CD4-positive, alpha-beta T cell (primary cell): ENCODE data around the gene MAP2K7. TPM values are rescaled to one million over a fixed set of nuclear protein-coding genes. Genes with fewer than 3 reads are reported as not detected.

Source experiments
- ATAC-seq: fragments of 200-7000 bp; cut with Tn5 transposase; one replicate; pipeline ENCODE4 v1.10.0; 2022; ENCODE audit warnings: mild to moderate bottlenecking; ENCODE audit not compliant: poor library complexity
- CTCF ChIA-PET: fragments of 350-600 bp; sonication (Branson Sonifier 250); formaldehyde crosslinking; loops from one replicate; lab custom pipeline; 2021; ENCODE audit warnings: antibody characterized with exemption, inconsistent platforms; lab: Charles Lee
- POLR2A ChIA-PET: fragments of 350-600 bp; sonication (Branson Sonifier 250); formaldehyde crosslinking; loops from one replicate; lab custom pipeline; 2021; ENCODE audit warnings: antibody characterized with exemption, inconsistent platforms; lab: Charles Lee
- DNase-seq, 14 experiments: peaks; one replicate each; pipeline ENCODE4 v3.0.0-alpha.2; 2013 to 2020; ENCODE audit warnings: mixed read lengths in 2 of 14
- H3K27ac ChIP-seq, 2 donors: one replicate each; pipeline versions ENCODE4 v1.5.1 to v1.7.0; 2013; ENCODE audit warnings: low read length in 2 of 2, low read depth in 1 of 2, mild to moderate bottlenecking in 1 of 2
- H3K27me3 ChIP-seq, 2 experiments: 1 replicate in 1 of 2; 2 replicates in 1 of 2; pipeline versions ENCODE4 v1.6.1 to v1.7.0; 2013; ENCODE audit warnings: low read length in 2 of 2, control low read depth in 1 of 2, mild to moderate bottlenecking in 1 of 2, moderate library complexity in 1 of 2; ENCODE audit not compliant: insufficient read depth in 2 of 2, control insufficient read depth in 1 of 2
- H3K36me3 ChIP-seq: one replicate; pipeline ENCODE4 v1.6.1; 2013; ENCODE audit warnings: low read length, control low read depth; ENCODE audit not compliant: insufficient read depth
- H3K4me1 ChIP-seq: one replicate; pipeline ENCODE4 v1.6.1; 2013; ENCODE audit warnings: low read length, control low read depth; ENCODE audit not compliant: insufficient read depth
- H3K4me3 ChIP-seq: one replicate; pipeline ENCODE4 v1.5.1; 2013; ENCODE audit warnings: mild to moderate bottlenecking, low read length, moderate library complexity
- H3K9me3 ChIP-seq, 2 experiments: 1 replicate in 1 of 2; 2 replicates in 1 of 2; pipeline versions ENCODE4 v1.6.1 to v1.7.0; 2013; ENCODE audit warnings: low read length in 2 of 2, mild to moderate bottlenecking in 2 of 2, control low read depth in 1 of 2, moderate library complexity in 1 of 2; ENCODE audit not compliant: control insufficient read depth in 1 of 2, insufficient read depth in 1 of 2
- H3K27ac Mint-ChIP-seq: one replicate; pipeline ENCODE4 v1.8.0; 2020; ENCODE audit warnings: mixed read lengths
- H3K27me3 Mint-ChIP-seq: one replicate; pipeline ENCODE4 v1.8.0; 2021; ENCODE audit warnings: mixed read lengths
- H3K36me3 Mint-ChIP-seq: one replicate; pipeline ENCODE4 v1.8.0; 2021; ENCODE audit warnings: low read depth, mixed read lengths
- H3K4me1 Mint-ChIP-seq: one replicate; pipeline ENCODE4 v1.8.0; 2021; ENCODE audit warnings: low read depth, mixed read lengths
- H3K4me3 Mint-ChIP-seq: one replicate; pipeline ENCODE4 v1.8.0; 2020; ENCODE audit warnings: mild to moderate bottlenecking, mixed read lengths
- H3K9me3 Mint-ChIP-seq: one replicate; pipeline ENCODE4 v1.8.0; 2020; ENCODE audit warnings: mixed read lengths
- CTCF ChIP-seq: fragments of 200-600 bp; IDR thresholded peaks from one replicate; pipeline ENCODE4 v1.8.0; 2022; ENCODE audit warnings: antibody characterized with exemption, mild to moderate bottlenecking
- intact Hi-C, 2 experiments: fragments of 100-400 bp; cut with DNase I in 1 of 2; cut with micrococcal nuclease in 1 of 2; formaldehyde crosslinking; loops; one replicate each; pipeline versions ENCODE4 v1.15.1 to v1.9.0; 2023 to 2025; cut with DNase I, micrococcal nuclease
- total RNA-seq, 174 experiments: library from RNA in 2 of 174; stranded (reverse) in 2 of 174; gene quantifications; one replicate each; pipeline ENCODE4 v1.2.3 and lab custom pipeline; 2021 to 2026

MAP2K7 gene
- total RNA-seq, 2 experiments from 2014 or later: 81.7 to 82.3 TPM

DNA sequence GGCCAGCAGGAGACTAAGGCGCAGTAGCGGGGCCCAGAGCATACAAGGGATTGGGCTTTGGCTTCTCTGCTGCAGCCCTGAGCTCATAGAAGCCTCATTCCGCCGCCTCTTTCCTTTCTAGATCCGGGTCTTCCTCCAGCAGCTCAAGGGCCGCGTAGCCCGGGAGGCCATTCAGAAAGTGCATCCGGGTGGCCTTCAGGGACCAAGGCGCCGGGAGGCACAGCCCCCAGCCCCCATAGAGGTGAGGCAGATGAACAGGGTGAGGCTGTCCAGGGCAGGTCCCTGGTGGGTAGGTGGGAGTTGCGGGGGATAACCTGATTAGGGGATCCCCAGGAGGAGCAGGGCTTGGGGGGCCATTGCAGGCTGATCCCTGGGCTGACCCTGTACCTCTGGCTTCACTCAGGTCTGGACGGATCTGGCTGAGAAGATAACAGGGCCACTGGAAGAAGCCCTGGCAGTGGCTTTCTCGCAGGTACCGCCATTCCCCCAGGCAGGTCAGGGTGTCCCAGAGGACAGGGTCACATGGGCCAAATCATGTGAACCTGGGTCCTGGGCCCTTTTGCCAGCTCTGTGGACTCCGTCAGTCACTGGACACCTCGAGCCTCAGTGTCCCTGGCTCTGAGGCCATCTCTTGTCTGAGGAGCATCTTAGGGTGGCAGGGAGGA is 17.8 kb downstream of the MAP2K7 start:
- Histone ChIP-seq H3K27me3 (peaks cover 21 to 24% of the 10 kb centered on the region in 2 experiments), H3K27ac (peak overlapping the region; percentile 55 to 78), H3K4me1 (peaks cover 68% of the 10 kb centered on the region), H3K36me3 (peaks cover 18% of the 10 kb centered on the region), H3K4me3 (peak overlapping the region; percentile 69), H3K9me3 (peaks cover 0 to 5% of the 10 kb centered on the region in 2 experiments)
- H3K4me3 Mint-ChIP-seq: peak overlapping the region; percentile 94
- peaks cover 23% of the 10 kb centered on the region for H3K36me3 Mint-ChIP-seq
- peaks cover 34% of the 10 kb centered on the region for H3K4me1 Mint-ChIP-seq
- peak overlapping the region; percentile 79 for H3K27ac Mint-ChIP-seq
- intact Hi-C loops: loop anchor here (5.0 to 10.0 kb wide), 4 partner anchors 54 to 1557 kb away; partner anchors contain the start of genes CLPP (in 1 of the 2), NDUFA7 (in 1 of the 2) and RPS28 (in 1 of the 2)
- peaks cover 25% of the 10 kb centered on the region for H3K27me3 Mint-ChIP-seq
- CTCF ChIA-PET: interaction anchor here (1.2 to 5.6 kb wide), 6 partner anchors 8 to 241 kb away, joined by 3 to 43 read pairs (median 12); partner anchors contain the start of genes MAP2K7, TIMM44 and TRAPPC5
- POLR2A ChIA-PET: interaction anchor here (1.3 to 7.7 kb wide), 12 partner anchors 8 to 852 kb away, joined by 3 to 116 read pairs (median 4); partner anchors contain the start of genes MAP2K7, PET100, TIMM44 and XAB2
- TF ChIP-seq CTCF: no peak
- DNase-seq (no peak), ATAC-seq (no peak)
- H3K9me3 Mint-ChIP-seq: no peaks in the 10 kb centered on the region

GRCh38 chr19:7921967-7922835 is 18.5 kb downstream of the MAP2K7 start:
- intact Hi-C loops: loop anchor here (5.0 to 10.0 kb wide), 4 partner anchors 55 to 1557 kb away; partner anchors contain the start of genes CLPP (in 1 of the 2), NDUFA7 (in 1 of the 2) and RPS28 (in 1 of the 2)
- CTCF ChIA-PET: interaction anchor here (1.7 to 5.6 kb wide), 4 partner anchors 19 to 80 kb away, joined by 7 to 43 read pairs (median 18); partner anchors contain the start of genes MAP2K7 and TIMM44
- H3K4me3 Mint-ChIP-seq: no peak overlapping the region
- TF ChIP-seq CTCF: no peak
- peaks cover 25% of the 10 kb centered on the region for H3K36me3 Mint-ChIP-seq
- H3K27ac ChIP-seq: no peak overlapping the region
- H3K9me3 ChIP-seq: peaks cover 0 to 5% of the 10 kb centered on the region in 2 experiments
- H3K9me3 Mint-ChIP-seq: no peaks in the 10 kb centered on the region
- peaks cover 30% of the 10 kb centered on the region for H3K4me1 Mint-ChIP-seq
- POLR2A ChIA-PET: interaction anchor here (1.2 to 7.7 kb wide), 5 partner anchors 18 to 53 kb away, joined by 3 to 116 read pairs (median 42); partner anchors contain the start of genes MAP2K7 and TIMM44
- peaks cover 16 to 20% of the 10 kb centered on the region in 2 experiments for H3K27me3 ChIP-seq
- H3K27ac Mint-ChIP-seq: no peak overlapping the region
- peaks cover 20% of the 10 kb centered on the region for H3K27me3 Mint-ChIP-seq
- peak in 1 of 14 experiments; percentile 59 for DNase-seq
- no peak for ATAC-seq
- H3K36me3 ChIP-seq: peaks cover 24% of the 10 kb centered on the region
- peaks cover 65% of the 10 kb centered on the region for H3K4me1 ChIP-seq
- H3K4me3 ChIP-seq: no peak overlapping the region

GRCh38 chr19:7922836-7923195 is 19.1 kb downstream of the MAP2K7 start:
- Histone ChIP-seq H3K4me3 (no peak overlapping the region), H3K27me3 (peaks cover 10 to 17% of the 10 kb centered on the region in 2 experiments), H3K36me3 (peaks cover 24% of the 10 kb centered on the region), H3K9me3 (peaks cover 0 to 5% of the 10 kb centered on the region in 2 experiments), H3K4me1 (peaks cover 59% of the 10 kb centered on the region), H3K27ac (no peak overlapping the region)
- ChIA-PET POLR2A (interaction anchor here (1.2 kb wide), 1 partner anchor 19 kb away, joined by 3 read pairs; the partner anchor contains the start of gene MAP2K7), CTCF (interaction anchor here (4.4 to 5.6 kb wide), 2 partner anchors 22 to 54 kb away, joined by 22 to 43 read pairs; partner anchors contain the start of gene TIMM44)
- no peak for TF ChIP-seq CTCF
- ATAC-seq: no peak
- peaks cover 25% of the 10 kb centered on the region for H3K36me3 Mint-ChIP-seq
- H3K4me1 Mint-ChIP-seq: peaks cover 29% of the 10 kb centered on the region
- H3K9me3 Mint-ChIP-seq: no peaks in the 10 kb centered on the region
- H3K4me3 Mint-ChIP-seq: peak overlapping the region; percentile 51
- H3K27ac Mint-ChIP-seq: no peak overlapping the region
- no peak for DNase-seq
- H3K27me3 Mint-ChIP-seq: peaks cover 18% of the 10 kb centered on the region
- intact Hi-C loops: loop anchor here (5.0 to 10.0 kb wide), 4 partner anchors 56 to 1558 kb away; partner anchors contain the start of genes CLPP (in 1 of the 2), NDUFA7 (in 1 of the 2) and RPS28 (in 1 of the 2)
